ENCODE data around the gene CHN2. TPM values are rescaled to one million over a fixed set of nuclear protein-coding genes. Genes with fewer than 3 reads are reported as not detected.
"Not testable (repeated sequence)": the region's sequence is repeated elsewhere in the genome, so short reads cannot be mapped to it uniquely, and the experiment has no call there.

Gene CHN2
- total RNA-seq, 2 experiments from 2014 or later, result 2.1 to 3.5 TPM

DNA sequence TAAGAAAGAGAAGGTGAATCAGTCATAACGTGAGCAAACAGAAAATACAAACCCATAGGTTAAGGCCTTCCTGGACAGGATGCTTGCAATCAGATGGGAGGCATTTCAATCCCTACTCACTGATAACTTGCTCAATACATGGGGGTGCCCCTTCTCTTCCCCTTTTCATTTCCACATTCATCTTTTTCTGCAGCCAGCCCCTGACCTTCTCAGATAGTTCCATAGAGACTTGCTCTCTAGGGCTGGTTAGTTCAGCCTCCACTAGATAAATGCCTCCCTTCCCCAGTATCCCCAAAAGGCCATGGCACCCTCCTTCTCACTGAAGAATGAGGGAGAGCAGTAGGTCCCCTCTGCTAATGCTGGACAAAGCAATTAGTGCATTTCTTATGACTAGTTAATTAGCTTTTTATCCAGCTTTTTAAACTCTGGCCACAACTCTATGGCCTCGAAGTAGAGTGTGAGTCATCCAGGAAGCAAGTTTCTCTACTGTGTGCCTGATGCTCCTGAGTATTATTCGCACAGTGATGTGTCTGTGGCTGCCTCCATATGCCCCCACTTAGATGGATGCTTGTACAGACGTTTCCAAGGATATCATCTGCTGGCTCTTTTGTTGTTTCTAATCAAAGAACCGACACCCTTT is 12.7 kb downstream of the CHN2 start:
- no peaks in the 10 kb centered on the region for H3K36me3 Mint-ChIP-seq (ENCODE audit: low read depth)
- no peaks in the 10 kb centered on the region for H3K9me3 Mint-ChIP-seq
- TF ChIP-seq CTCF (IDR thresholded peaks at IDR 0.05), result no peak
- Histone ChIP-seq H3K36me3 (ENCODE audit: insufficient read depth, low read length) (no peaks in the 10 kb centered on the region), H3K9me3 (ENCODE audit: control insufficient read depth in 1 of 2, insufficient read depth in 1 of 2, low read length in 2 of 2) (no peaks in the 10 kb centered on the region), H3K27me3 (ENCODE audit: control insufficient read depth in 1 of 2, insufficient read depth in 2 of 2, low read length in 2 of 2) (no peaks in the 10 kb centered on the region), H3K4me1 (ENCODE audit: insufficient read depth, low read length) (peaks cover 2% of the 10 kb centered on the region), H3K4me3 (ENCODE audit: low read length) (no peak overlapping the region), H3K27ac (ENCODE audit: low read depth in 1 of 2, low read length in 2 of 2) (no peak overlapping the region)
- ChIA-PET POLR2A (no interaction called here), CTCF (interaction anchor here (0.6 kb wide), 1 partner anchor 36 kb away, joined by 3 read pairs; no protein-coding TSS in a partner anchor)
- H3K27ac Mint-ChIP-seq, result no peak overlapping the region
- H3K27me3 Mint-ChIP-seq, result no peaks in the 10 kb centered on the region
- H3K4me3 Mint-ChIP-seq, result no peak overlapping the region
- peak; percentile 52 for ATAC-seq (ENCODE audit: poor library complexity)
- H3K4me1 Mint-ChIP-seq (ENCODE audit: low read depth), result peaks cover 13% of the 10 kb centered on the region
- intact Hi-C loops (cut with DNase I, micrococcal nuclease), result no loop called here
- peak in 1 of 14 experiments; percentile 5 for DNase-seq

DNA sequence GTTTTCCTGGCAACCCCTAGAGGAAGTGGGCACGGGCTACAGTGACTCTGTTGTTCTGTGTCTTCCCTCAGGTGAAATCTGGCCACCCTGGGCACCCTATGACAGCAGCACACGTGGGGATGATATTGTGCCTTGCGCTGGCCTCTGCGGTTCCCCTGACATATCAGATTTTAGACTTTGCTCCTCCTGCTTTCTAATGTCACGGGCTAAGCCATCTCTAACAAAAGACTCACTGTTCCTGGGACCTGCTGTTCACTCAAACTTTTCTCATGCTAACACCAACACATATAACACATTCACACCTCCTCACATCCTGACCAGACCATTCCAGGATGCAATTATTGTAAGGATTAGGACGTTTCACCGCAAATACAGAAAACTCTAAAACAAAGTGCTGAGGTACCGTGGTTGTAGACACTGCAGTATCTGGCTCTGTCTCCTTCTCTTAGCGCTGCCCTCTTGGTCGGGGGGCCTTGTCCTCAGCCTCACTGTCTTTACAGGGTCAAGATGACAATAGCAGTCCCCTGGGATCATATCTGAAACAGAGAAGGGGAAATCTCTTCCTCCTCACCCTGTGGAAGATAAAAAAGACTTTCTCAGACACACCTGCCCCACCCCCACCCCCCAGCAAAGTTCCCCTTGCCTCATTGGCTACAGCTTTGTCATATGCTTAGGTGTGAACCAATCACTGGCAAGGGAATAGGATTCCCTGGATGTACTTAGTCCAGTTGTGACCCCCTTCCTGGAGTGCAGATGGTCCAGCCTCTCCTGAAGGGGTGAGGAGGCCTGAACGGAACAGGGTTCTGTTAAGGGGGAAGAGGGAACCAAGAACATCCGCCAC is 14.1 kb downstream of the CHN2 start:
- Histone ChIP-seq H3K9me3 (ENCODE audit: control insufficient read depth in 1 of 2, insufficient read depth in 1 of 2, low read length in 2 of 2) (no peaks in the 10 kb centered on the region), H3K27ac (ENCODE audit: low read depth in 1 of 2, low read length in 2 of 2) (no peak overlapping the region), H3K27me3 (ENCODE audit: control insufficient read depth in 1 of 2, insufficient read depth in 2 of 2, low read length in 2 of 2) (no peaks in the 10 kb centered on the region), H3K4me1 (ENCODE audit: insufficient read depth, low read length) (peaks cover 2% of the 10 kb centered on the region), H3K36me3 (ENCODE audit: insufficient read depth, low read length) (no peaks in the 10 kb centered on the region), H3K4me3 (ENCODE audit: low read length) (no peak overlapping the region)
- H3K9me3 Mint-ChIP-seq, result no peaks in the 10 kb centered on the region
- ChIA-PET POLR2A (no interaction called here), CTCF (no interaction called here)
- H3K36me3 Mint-ChIP-seq (ENCODE audit: low read depth), result no peaks in the 10 kb centered on the region
- H3K27ac Mint-ChIP-seq, result no peak overlapping the region
- TF ChIP-seq CTCF (IDR thresholded peaks at IDR 0.05), result no peak
- intact Hi-C loops (cut with DNase I, micrococcal nuclease), result no loop called here
- H3K27me3 Mint-ChIP-seq, result no peaks in the 10 kb centered on the region
- DNase-seq, result peak in 1 of 14 experiments; percentile 22
- no peak for ATAC-seq (ENCODE audit: poor library complexity)
- peaks cover 13% of the 10 kb centered on the region for H3K4me1 Mint-ChIP-seq (ENCODE audit: low read depth)
- H3K4me3 Mint-ChIP-seq, result no peak overlapping the region

GRCh38 chr7:29209745-29210144 is 15.2 kb downstream of the CHN2 start:
- Mint-ChIP-seq H3K4me3 (no peak overlapping the region), H3K9me3 (no peaks in the 10 kb centered on the region), H3K4me1 (ENCODE audit: low read depth) (peaks cover 13% of the 10 kb centered on the region), H3K36me3 (ENCODE audit: low read depth) (no peaks in the 10 kb centered on the region), H3K27ac (no peak overlapping the region), H3K27me3 (no peaks in the 10 kb centered on the region)
- CTCF ChIA-PET, result no interaction called here
- intact Hi-C loops (cut with DNase I, micrococcal nuclease), result no loop called here
- TF ChIP-seq CTCF (IDR thresholded peaks at IDR 0.05), result no peak
- H3K4me1 ChIP-seq (ENCODE audit: insufficient read depth, low read length), result peaks cover 2% of the 10 kb centered on the region
- no peaks in the 10 kb centered on the region for H3K36me3 ChIP-seq (ENCODE audit: insufficient read depth, low read length)
- no peaks in the 10 kb centered on the region for H3K27me3 ChIP-seq (ENCODE audit: control insufficient read depth in 1 of 2, insufficient read depth in 2 of 2, low read length in 2 of 2)
- H3K27ac ChIP-seq (ENCODE audit: low read depth in 1 of 2, low read length in 2 of 2), result no peak overlapping the region
- H3K4me3 ChIP-seq (ENCODE audit: low read length), result no peak overlapping the region
- H3K9me3 ChIP-seq (ENCODE audit: control insufficient read depth in 1 of 2, insufficient read depth in 1 of 2, low read length in 2 of 2), result no peaks in the 10 kb centered on the region
- POLR2A ChIA-PET, result no interaction called here
- DNase-seq (no peak), ATAC-seq (ENCODE audit: poor library complexity) (no peak)

DNA sequence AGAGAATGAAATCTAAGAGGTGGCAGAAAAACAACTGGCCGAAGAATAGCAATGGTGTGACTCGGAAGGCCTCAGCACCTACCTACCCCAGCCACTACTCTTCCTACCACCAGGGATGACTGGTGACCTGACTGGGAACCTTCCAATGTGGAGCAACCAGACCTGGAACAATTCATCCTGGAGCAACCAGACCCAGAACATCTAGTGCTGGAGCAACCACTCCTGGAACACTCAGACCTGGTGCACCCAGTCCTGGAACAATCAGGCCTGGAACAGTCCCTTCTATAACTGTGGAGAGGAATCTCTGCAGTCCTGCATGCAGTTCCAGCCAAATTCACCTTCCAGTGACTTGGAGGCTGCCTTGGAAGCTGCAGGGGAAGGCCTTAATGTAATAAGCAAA is 18.2 kb downstream of the CHN2 start:
- H3K4me3 Mint-ChIP-seq; H3K27ac Mint-ChIP-seq; POLR2A ChIA-PET; H3K4me3 ChIP-seq (ENCODE audit: low read length); CTCF ChIA-PET; H3K36me3 Mint-ChIP-seq (ENCODE audit: low read depth); H3K4me1 ChIP-seq (ENCODE audit: insufficient read depth, low read length); H3K4me1 Mint-ChIP-seq (ENCODE audit: low read depth); intact Hi-C loops (cut with DNase I, micrococcal nuclease); H3K36me3 ChIP-seq (ENCODE audit: insufficient read depth, low read length); H3K27me3 Mint-ChIP-seq; H3K27me3 ChIP-seq (ENCODE audit: control insufficient read depth in 1 of 2, insufficient read depth in 2 of 2, low read length in 2 of 2); DNase-seq; H3K9me3 Mint-ChIP-seq; ATAC-seq (ENCODE audit: poor library complexity); H3K9me3 ChIP-seq (ENCODE audit: control insufficient read depth in 1 of 2, insufficient read depth in 1 of 2, low read length in 2 of 2); H3K27ac ChIP-seq (ENCODE audit: low read depth in 1 of 2, low read length in 2 of 2): not testable (repeated sequence)

Measured in CD4-positive, alpha-beta T cell (primary cell).